HCT116 (cell line): ENCODE measurements around the gene CATSPERE. TPM values are rescaled to one million over a fixed set of nuclear protein-coding genes. Genes with fewer than 3 reads are reported as not detected.

ENCODE experiments used
- ATAC-seq: fragments of 200-7000 bp; cut with Tn5 transposase; 2 replicates; pipeline ENCODE4 v1.9.1; 2020; ENCODE audit warnings: mild to moderate bottlenecking, moderate library complexity
- BruUV-seq: library from RNA; stranded (reverse); fragments of 400-500 nt; replicated peaks from 2 replicates; lab custom pipeline; 2021; lab: Mats Ljungman, UMichigan
- CTCF ChIA-PET: fragments of 300-600 bp; sonication (Branson Sonifier 250); formaldehyde crosslinking; loops from one replicate; lab custom pipeline; 2021; ENCODE audit warnings: antibody characterized with exemption; lab: Charles Lee
- POLR2A ChIA-PET: fragments of 300-600, 350-600 bp; sonication (Branson Sonifier 250); formaldehyde crosslinking; loops from one replicate; lab custom pipeline; 2021; ENCODE audit warnings: antibody characterized with exemption; lab: Charles Lee
- RAD21 ChIA-PET, 2 experiments: fragments of 300-600 bp; sonication (Branson Sonifier 250); formaldehyde crosslinking; loops; one replicate each; lab custom pipeline; 2023; ENCODE audit warnings: low total read pairs in 2 of 2; ENCODE audit not compliant: uncharacterized antibody in 2 of 2, unreplicated experiment in 2 of 2, low non-redundant PET in 1 of 2; lab: Charles Lee
- DNase-seq: peaks from one replicate; pipeline ENCODE4 v3.0.0-alpha.2; 2010; ENCODE audit warnings: low read depth, low spot score
- H2AFZ ChIP-seq: fragments of 200-600 bp; shearing (Covaris generic), sonication (generic); 2 replicates; pipeline ENCODE4 v1.6.1; 2017; ENCODE audit warnings: low read depth, mixed run types, mixed read lengths, antibody characterized with exemption, low read length; ENCODE audit not compliant: poor library complexity, severe bottlenecking
- H3K27ac ChIP-seq: 2 replicates; pipeline ENCODE4 v1.5.1; 2012; ENCODE audit warnings: low read depth, low read length
- H3K27me3 ChIP-seq: fragments of 200-600 bp; sonication (generic); 2 replicates; pipeline ENCODE4 v1.6.1; 2016; ENCODE audit warnings: mixed run types, low read length, mixed read lengths; ENCODE audit not compliant: insufficient read depth
- H3K36me3 ChIP-seq, 2 experiments: fragments of 200-500 bp in 1 of 2; fragments of 200-600 bp in 1 of 2; sonication (Bioruptor generic) in 1 of 2; sonication (generic) in 1 of 2; 2 replicates each; pipeline versions ENCODE4 v1.5.1 to v1.6.1; 2014 to 2016; ENCODE audit warnings: low read length in 2 of 2, inconsistent platforms in 1 of 2, mixed read lengths in 1 of 2, mixed run types in 1 of 2; ENCODE audit not compliant: insufficient read depth in 2 of 2, control insufficient read depth in 1 of 2
- H3K4me1 ChIP-seq, 2 experiments: fragments of 200-600 bp in 1 of 2; sonication (generic) in 1 of 2; 2 replicates each; pipeline versions ENCODE4 v1.5.1 to v1.6.1; 2012 to 2017; ENCODE audit warnings: low read length in 2 of 2, inconsistent platforms in 1 of 2, mild to moderate bottlenecking in 1 of 2, mixed read lengths in 1 of 2, mixed run types in 1 of 2, moderate library complexity in 1 of 2; ENCODE audit not compliant: insufficient read depth in 2 of 2, control insufficient read depth in 1 of 2
- H3K4me2 ChIP-seq: fragments of 200-600 bp; sonication (generic); 2 replicates; pipeline ENCODE4 v1.6.1; 2017; ENCODE audit warnings: mixed run types, low read length, mixed read lengths
- H3K4me3 ChIP-seq, 2 experiments: fragments of 200-600 bp in 1 of 2; sonication (generic) in 1 of 2; replicated peaks in 1 of 2; 2 replicates each; pipeline ENCODE4 v1.5.1; 2011 to 2016; ENCODE audit warnings: low read length in 2 of 2, control low read depth in 1 of 2, low read depth in 1 of 2, mild to moderate bottlenecking in 1 of 2, mixed read lengths in 1 of 2, mixed run types in 1 of 2
- H3K79me2 ChIP-seq: fragments of 200-600 bp; sonication (generic); 2 replicates; pipeline ENCODE4 v1.6.1; 2017; ENCODE audit warnings: mild to moderate bottlenecking, mixed run types, low read length, moderate library complexity, mixed read lengths; ENCODE audit not compliant: insufficient read depth
- H3K9ac ChIP-seq: fragments of 200-600 bp; sonication (generic); 2 replicates; pipeline ENCODE4 v1.6.1; 2016; ENCODE audit warnings: low read length, mixed read lengths
- H3K9me2 ChIP-seq: fragments of 200-600 bp; sonication (generic), shearing (Covaris generic); 2 replicates; pipeline ENCODE4 v1.6.1; 2017; ENCODE audit warnings: mixed run types, mild to moderate bottlenecking, moderate library complexity; ENCODE audit not compliant: insufficient read depth
- H3K9me3 ChIP-seq, 2 experiments: fragments of 200-500 bp in 1 of 2; fragments of 200-600 bp in 1 of 2; sonication (Bioruptor generic) in 1 of 2; sonication (generic) in 1 of 2; 2 replicates each; pipeline ENCODE4 v1.6.1; 2014 to 2017; ENCODE audit warnings: low read length in 2 of 2, mixed read lengths in 2 of 2, inconsistent platforms in 1 of 2, low read depth in 1 of 2, mild to moderate bottlenecking in 1 of 2, mixed run types in 1 of 2, moderate library complexity in 1 of 2; ENCODE audit not compliant: control insufficient read depth in 1 of 2, insufficient read depth in 1 of 2
- H4K20me1 ChIP-seq: fragments of 200-600 bp; sonication (generic), shearing (Covaris generic); 2 replicates; pipeline ENCODE4 v1.6.1; 2017; ENCODE audit warnings: mixed run types, mild to moderate bottlenecking, moderate library complexity; ENCODE audit not compliant: insufficient read depth
- CBX3 ChIP-seq: IDR thresholded peaks from 2 replicates; pipeline ENCODE4 v1.6.1; 2012; ENCODE audit warnings: low read depth
- CEBPB ChIP-seq: IDR thresholded peaks from 2 replicates; pipeline ENCODE4 v1.6.1; 2012; ENCODE audit warnings: low read depth
- EGR1 ChIP-seq: IDR thresholded peaks from 2 replicates; pipeline ENCODE4 v1.6.1; 2012; ENCODE audit warnings: low read depth
- SIN3A ChIP-seq: IDR thresholded peaks from 2 replicates; pipeline ENCODE4 v1.6.1; 2012; ENCODE audit warnings: low read depth
- YY1 ChIP-seq: IDR thresholded peaks from 2 replicates; pipeline ENCODE4 v1.6.1; 2011; ENCODE audit warnings: low read length, low read depth, moderate library complexity, mild to moderate bottlenecking; ENCODE audit not compliant: insufficient replicate concordance; ENCODE audit errors: extremely low read depth
- intact Hi-C: fragments of 100-400 bp; cut with micrococcal nuclease; formaldehyde crosslinking; loops from 2 replicates; pipeline ENCODE4 v1.10.0; 2022
- total RNA-seq: library from RNA; stranded (reverse); gene quantifications from one replicate; pipeline ENCODE4 v1.2.1, GENCODE V29; 2021; ENCODE audit not compliant: unreplicated experiment
- TF ChIP-seq, protein P1 (sequence below): IDR thresholded peaks from 2 replicates; pipeline ENCODE4 v1.6.1; 2012; ENCODE audit warnings: low read depth

Gene CATSPERE
- total RNA-seq, 1 experiment from 2014 or later, result 0.34 TPM

GRCh38 chr1:244573768-244574167 lies 112.7 kb downstream of the CATSPERE start:
- no TSS peak for BruUV-seq
- Histone ChIP-seq H3K36me3 (no peaks in the 10 kb centered on the region), H3K79me2 (no peaks in the 10 kb centered on the region), H3K4me2 (no peak overlapping the region), H3K27ac (no peak overlapping the region), H3K27me3 (no peaks in the 10 kb centered on the region), H3K9ac (no peak overlapping the region), H3K4me1 (peaks cover 0 to 8% of the 10 kb centered on the region in 2 experiments; a peak in 2 of 4 replicates), H3K4me3 (no peak overlapping the region), H2AFZ (no peak overlapping the region), H3K9me3 (peaks cover 24 to 27% of the 10 kb centered on the region in 2 experiments), H3K9me2 (no peaks in the 10 kb centered on the region), H4K20me1 (no peaks in the 10 kb centered on the region)
- DNase-seq (no peak), ATAC-seq (no peak)
- POLR2A ChIA-PET, result no interaction called here
- RAD21 ChIA-PET, result no interaction called here
- TF ChIP-seq CBX3 (peak; percentile 76), EGR1 (no peak)
- intact Hi-C loops, result no loop called here
- CTCF ChIA-PET, result no interaction called here

DNA sequence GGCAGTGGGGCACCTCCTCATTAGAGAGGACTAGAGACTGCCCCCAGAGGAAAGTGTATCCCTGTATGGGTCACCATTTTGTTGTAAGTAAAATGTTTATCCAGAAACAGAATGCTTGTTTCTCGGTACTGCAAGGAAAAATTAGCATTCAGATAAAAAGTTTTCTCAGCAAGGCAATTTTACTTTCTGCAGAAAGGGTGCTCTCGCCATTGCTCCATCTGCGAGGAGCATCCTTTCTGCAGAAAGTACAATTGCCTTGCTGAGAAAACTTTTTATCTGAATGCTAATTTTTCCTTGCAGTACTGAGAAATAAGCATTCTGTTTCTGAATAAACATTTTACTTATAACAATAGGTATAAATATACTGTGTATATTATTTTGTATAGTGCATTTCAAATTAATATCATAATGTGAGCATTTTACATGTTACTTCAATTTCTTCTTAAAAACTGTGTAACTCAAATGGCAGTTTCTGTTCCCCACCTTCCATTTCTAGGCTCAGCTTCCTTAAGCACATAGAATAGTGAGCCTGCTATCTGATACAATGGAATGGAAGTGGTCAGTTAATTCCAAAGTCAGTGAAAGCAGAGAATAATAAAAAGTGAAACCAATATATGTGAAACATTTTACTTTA lies 115.3 kb downstream of the CATSPERE start:
- Histone ChIP-seq H3K4me1 (peaks cover 0 to 8% of the 10 kb centered on the region in 2 experiments; a peak in 2 of 4 replicates), H3K9me2 (no peaks in the 10 kb centered on the region), H3K27ac (no peak overlapping the region), H3K4me3 (no peak overlapping the region), H3K9me3 (peaks cover 24 to 27% of the 10 kb centered on the region in 2 experiments), H3K4me2 (no peak overlapping the region), H3K79me2 (no peaks in the 10 kb centered on the region), H4K20me1 (no peaks in the 10 kb centered on the region), H3K27me3 (no peaks in the 10 kb centered on the region), H2AFZ (no peak overlapping the region), H3K9ac (no peak overlapping the region), H3K36me3 (no peaks in the 10 kb centered on the region)
- intact Hi-C loops, result no loop called here
- CTCF ChIA-PET, result no interaction called here
- RAD21 ChIA-PET, result no interaction called here
- DNase-seq, result no peak
- TF ChIP-seq CEBPB (no peak), CBX3 (peak; percentile 75; the same call in 1 of the 2 replicates), SIN3A (no peak), YY1 (no peak)
- TF ChIP-seq, protein P1, sequence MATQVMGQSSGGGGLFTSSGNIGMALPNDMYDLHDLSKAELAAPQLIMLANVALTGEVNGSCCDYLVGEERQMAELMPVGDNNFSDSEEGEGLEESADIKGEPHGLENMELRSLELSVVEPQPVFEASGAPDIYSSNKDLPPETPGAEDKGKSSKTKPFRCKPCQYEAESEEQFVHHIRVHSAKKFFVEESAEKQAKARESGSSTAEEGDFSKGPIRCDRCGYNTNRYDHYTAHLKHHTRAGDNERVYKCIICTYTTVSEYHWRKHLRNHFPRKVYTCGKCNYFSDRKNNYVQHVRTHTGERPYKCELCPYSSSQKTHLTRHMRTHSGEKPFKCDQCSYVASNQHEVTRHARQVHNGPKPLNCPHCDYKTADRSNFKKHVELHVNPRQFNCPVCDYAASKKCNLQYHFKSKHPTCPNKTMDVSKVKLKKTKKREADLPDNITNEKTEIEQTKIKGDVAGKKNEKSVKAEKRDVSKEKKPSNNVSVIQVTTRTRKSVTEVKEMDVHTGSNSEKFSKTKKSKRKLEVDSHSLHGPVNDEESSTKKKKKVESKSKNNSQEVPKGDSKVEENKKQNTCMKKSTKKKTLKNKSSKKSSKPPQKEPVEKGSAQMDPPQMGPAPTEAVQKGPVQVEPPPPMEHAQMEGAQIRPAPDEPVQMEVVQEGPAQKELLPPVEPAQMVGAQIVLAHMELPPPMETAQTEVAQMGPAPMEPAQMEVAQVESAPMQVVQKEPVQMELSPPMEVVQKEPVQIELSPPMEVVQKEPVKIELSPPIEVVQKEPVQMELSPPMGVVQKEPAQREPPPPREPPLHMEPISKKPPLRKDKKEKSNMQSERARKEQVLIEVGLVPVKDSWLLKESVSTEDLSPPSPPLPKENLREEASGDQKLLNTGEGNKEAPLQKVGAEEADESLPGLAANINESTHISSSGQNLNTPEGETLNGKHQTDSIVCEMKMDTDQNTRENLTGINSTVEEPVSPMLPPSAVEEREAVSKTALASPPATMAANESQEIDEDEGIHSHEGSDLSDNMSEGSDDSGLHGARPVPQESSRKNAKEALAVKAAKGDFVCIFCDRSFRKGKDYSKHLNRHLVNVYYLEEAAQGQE, result no peak
- BruUV-seq, result no TSS peak
- POLR2A ChIA-PET, result no interaction called here
- no peak for ATAC-seq
